Measurements from ENCODE around the gene FYN. TPM values are rescaled to one million over a fixed set of nuclear protein-coding genes. Genes with fewer than 3 reads are reported as not detected.

The FYN gene
- total RNA-seq, 2 donors from 2014 or later: 13.7 to 103 TPM

DNA sequence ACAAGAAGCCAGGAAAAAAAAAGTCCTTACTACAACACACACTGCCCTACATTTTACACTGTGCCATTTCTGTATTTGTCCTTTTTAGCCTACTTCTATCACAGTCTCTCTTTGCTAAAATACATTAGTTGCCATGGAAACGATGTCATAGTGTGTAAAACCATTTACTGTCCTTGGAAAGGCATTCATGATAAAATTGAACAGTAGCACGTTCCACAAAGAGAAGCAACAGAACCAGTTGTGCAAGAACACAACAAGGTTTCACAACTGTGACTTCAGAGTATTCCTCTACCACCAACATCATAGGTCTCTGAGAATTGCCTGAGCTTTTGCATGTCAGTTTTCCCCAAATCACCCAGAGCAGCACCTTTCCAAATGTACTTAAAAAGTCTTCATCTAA lies 20.5 kb downstream of the FYN start:
- Histone ChIP-seq H3K27ac (no peak overlapping the region), H3K4me3 (no peak overlapping the region), H3K27me3 (replicated peaks; ENCODE audit: insufficient read depth) (no peaks in the 10 kb centered on the region), H3K9me3 (no peaks in the 10 kb centered on the region), H3K36me3 (no peaks in the 10 kb centered on the region), H3K4me1 (replicated peaks) (peaks cover 6% of the 10 kb centered on the region)
- TF ChIP-seq POLR2A (IDR thresholded peaks at IDR 0.05) (no peak), POLR2AphosphoS5 (IDR thresholded peaks at IDR 0.05) (no peak)
- TF ChIP-seq, protein P1, sequence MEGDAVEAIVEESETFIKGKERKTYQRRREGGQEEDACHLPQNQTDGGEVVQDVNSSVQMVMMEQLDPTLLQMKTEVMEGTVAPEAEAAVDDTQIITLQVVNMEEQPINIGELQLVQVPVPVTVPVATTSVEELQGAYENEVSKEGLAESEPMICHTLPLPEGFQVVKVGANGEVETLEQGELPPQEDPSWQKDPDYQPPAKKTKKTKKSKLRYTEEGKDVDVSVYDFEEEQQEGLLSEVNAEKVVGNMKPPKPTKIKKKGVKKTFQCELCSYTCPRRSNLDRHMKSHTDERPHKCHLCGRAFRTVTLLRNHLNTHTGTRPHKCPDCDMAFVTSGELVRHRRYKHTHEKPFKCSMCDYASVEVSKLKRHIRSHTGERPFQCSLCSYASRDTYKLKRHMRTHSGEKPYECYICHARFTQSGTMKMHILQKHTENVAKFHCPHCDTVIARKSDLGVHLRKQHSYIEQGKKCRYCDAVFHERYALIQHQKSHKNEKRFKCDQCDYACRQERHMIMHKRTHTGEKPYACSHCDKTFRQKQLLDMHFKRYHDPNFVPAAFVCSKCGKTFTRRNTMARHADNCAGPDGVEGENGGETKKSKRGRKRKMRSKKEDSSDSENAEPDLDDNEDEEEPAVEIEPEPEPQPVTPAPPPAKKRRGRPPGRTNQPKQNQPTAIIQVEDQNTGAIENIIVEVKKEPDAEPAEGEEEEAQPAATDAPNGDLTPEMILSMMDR (IDR thresholded peaks at IDR 0.05): no peak
- intact Hi-C loops (cut with DNase I): no loop called here
- 23% methylated on average over 2 of the region's 2 CpGs for WGBS
- DNase-seq (ENCODE audit: low spot score): no peak

DNA sequence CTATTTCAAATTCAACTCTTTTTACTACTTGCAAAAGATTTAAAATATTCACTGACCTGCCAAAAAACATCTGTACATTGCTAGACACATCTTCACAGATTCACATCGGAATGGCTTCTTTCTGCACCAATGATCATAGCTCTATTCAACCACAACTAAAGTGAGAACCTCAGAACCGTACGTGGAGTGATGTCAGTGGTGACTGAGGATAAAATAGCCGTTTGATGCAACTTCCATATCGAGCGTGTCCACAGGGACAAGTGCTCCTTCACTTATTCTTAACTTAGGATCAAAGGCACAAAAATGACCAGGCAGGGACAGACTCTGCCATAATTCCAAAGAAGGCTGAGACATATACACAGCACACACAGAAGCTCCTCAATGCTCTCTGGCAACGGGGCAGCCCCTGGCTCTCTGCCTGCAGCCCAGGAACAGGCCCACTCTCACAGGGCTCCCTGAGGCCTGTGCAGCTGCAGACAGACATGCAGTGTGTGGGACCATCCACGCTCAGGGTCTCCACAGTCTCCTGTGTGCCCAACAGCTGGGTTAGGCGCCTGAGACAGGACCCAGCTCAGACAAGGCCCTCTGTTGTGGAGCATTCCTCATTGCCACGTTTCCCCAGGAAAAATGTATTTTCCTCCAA lies 22.8 kb downstream of the FYN start:
- Histone ChIP-seq H3K9me3 (no peaks in the 10 kb centered on the region), H3K4me1 (replicated peaks) (peaks cover 6% of the 10 kb centered on the region), H3K27me3 (replicated peaks; ENCODE audit: insufficient read depth) (no peaks in the 10 kb centered on the region), H3K27ac (no peak overlapping the region), H3K36me3 (no peaks in the 10 kb centered on the region), H3K4me3 (no peak overlapping the region)
- 79% methylated on average over 10 of the region's 10 CpGs for WGBS
- intact Hi-C loops (cut with DNase I): no loop called here
- no peak for DNase-seq (ENCODE audit: low spot score)
- TF ChIP-seq POLR2A (IDR thresholded peaks at IDR 0.05) (no peak), POLR2AphosphoS5 (IDR thresholded peaks at IDR 0.05) (no peak)
- TF ChIP-seq, protein P1 (IDR thresholded peaks at IDR 0.05): no peak

DNA sequence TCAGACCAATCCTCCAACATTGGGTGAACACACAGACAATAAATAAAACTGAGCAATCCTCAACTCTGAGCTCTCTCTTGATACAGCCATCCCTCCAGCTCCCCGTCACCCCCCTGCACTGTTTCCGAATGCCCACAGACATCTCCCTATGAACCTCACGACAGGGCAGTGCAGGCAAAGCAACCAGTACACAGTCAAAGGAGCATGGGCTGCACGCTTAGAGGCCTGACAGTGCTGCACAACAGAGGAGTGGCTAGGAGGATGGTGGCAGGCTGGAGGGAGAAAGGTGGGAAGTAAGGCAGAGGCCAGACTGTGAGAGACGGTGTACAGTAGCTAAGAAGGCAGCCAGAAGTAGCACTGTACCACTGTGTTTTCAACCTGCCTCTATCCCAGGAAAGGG lies 24.0 kb downstream of the FYN start:
- no peak for DNase-seq (ENCODE audit: low spot score)
- peaks cover 6% of the 10 kb centered on the region for H3K4me1 ChIP-seq (replicated peaks)
- 92% methylated on average over 5 of the region's 5 CpGs for WGBS

DNA sequence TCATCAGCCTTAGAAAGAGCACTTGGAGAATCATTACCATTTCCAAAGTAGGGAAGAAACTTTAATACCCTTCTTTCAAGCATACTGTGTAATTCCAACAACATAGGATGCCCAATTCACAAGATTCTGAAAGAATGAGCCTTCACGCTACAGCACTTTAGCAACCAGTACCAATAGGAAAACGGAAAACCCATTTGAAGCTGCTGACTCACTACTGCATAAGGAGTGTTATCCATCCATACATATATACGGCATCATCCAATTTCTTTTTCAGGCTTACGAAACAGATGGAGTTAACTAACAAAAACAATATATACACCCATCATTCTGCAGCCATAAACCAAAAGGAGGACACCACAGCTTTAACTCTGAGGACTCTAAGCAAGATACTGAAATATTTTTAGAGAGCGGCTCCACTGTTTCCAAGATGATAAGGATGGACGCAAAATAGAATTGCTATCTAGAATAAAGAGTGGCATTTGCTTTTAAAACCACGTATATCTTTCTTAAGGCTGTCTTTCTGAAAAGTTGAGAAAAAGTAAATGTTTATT lies 24.9 kb downstream of the FYN start:
- H3K4me1 ChIP-seq (replicated peaks): peaks cover 6% of the 10 kb centered on the region
- H3K27ac ChIP-seq: no peak overlapping the region
- H3K4me3 ChIP-seq: no peak overlapping the region
- intact Hi-C loops (cut with DNase I): no loop called here
- DNase-seq (ENCODE audit: low spot score): no peak
- H3K9me3 ChIP-seq: no peaks in the 10 kb centered on the region
- TF ChIP-seq POLR2A (IDR thresholded peaks at IDR 0.05) (no peak), POLR2AphosphoS5 (IDR thresholded peaks at IDR 0.05) (no peak)
- TF ChIP-seq, protein P1 (IDR thresholded peaks at IDR 0.05): no peak
- 97% methylated on average over 7 of the region's 7 CpGs for WGBS
- no peaks in the 10 kb centered on the region for H3K36me3 ChIP-seq
- H3K27me3 ChIP-seq (replicated peaks; ENCODE audit: insufficient read depth): no peaks in the 10 kb centered on the region

More for the DNA sequence above, 24.0 kb downstream of the FYN start:
- TF ChIP-seq, protein P1 (IDR thresholded peaks at IDR 0.05): no peak
- no peak for TF ChIP-seq POLR2AphosphoS5 (IDR thresholded peaks at IDR 0.05)
- TF ChIP-seq POLR2A (IDR thresholded peaks at IDR 0.05): no peak
- Histone ChIP-seq H3K27me3 (replicated peaks; ENCODE audit: insufficient read depth) (no peaks in the 10 kb centered on the region), H3K27ac (no peak overlapping the region), H3K9me3 (no peaks in the 10 kb centered on the region), H3K4me3 (no peak overlapping the region), H3K36me3 (no peaks in the 10 kb centered on the region)
- intact Hi-C loops (cut with DNase I): no loop called here
